GM10266 (cell line): Measurements from ENCODE around the gene AURKB.
A peak's percentile ranks its signal among the peaks of the same experiment; 100 is the strongest.

Source experiments
- DNase-seq: peaks from one replicate; pipeline ENCODE4 v3.0.0; 2012; ENCODE audit errors: extremely low spot score
- CTCF ChIP-seq: IDR thresholded peaks from 2 replicates; pipeline ENCODE4 v1.5.1; 2012; ENCODE audit warnings: mild to moderate bottlenecking, low read depth; ENCODE audit not compliant: control insufficient read depth, insufficient read depth; ENCODE audit errors: missing control alignments

Gene AURKB

DNA sequence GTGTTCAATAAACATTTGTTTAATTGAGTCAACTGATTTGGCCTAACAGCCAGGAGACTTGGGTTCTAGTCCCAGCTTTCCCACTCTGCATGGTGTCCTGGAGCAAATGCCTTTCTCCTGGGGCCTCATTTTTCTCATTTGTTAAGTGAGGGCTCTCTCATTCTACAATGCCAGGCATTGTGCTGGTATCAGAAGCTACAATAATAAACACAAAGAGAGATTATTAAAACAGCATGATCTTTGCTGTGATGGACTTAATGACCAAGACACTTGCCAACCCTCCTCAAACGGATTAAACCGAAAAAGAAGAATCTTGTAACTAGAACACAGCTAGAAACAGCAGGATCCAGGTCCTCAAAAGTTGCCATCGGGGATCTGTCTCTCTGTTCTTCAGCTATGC, 42.8 kb downstream of the AURKB start:
- DNase-seq = no peak
- TF ChIP-seq CTCF = no peak

DNA sequence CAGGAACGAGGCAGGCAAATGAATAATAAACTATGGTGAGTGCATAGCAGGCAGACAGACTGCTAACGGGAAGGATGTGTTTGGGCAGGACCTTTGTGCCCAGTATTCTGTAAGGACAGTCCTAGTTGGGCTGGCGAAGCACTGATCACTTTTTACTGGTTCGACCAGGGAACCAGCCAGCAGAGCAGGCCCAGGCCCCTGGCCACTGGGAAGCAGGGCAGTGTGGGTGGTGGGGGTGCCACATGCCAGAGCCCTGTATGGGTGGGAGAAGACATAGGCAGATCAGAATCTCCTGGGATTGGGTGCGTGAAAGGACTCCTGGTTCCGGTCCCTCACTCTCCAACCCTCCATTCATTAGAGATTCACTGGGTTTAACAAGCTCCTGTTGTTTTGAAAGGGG, 43.6 kb downstream of the AURKB start:
- no peak for TF ChIP-seq CTCF
- no peak for DNase-seq

DNA sequence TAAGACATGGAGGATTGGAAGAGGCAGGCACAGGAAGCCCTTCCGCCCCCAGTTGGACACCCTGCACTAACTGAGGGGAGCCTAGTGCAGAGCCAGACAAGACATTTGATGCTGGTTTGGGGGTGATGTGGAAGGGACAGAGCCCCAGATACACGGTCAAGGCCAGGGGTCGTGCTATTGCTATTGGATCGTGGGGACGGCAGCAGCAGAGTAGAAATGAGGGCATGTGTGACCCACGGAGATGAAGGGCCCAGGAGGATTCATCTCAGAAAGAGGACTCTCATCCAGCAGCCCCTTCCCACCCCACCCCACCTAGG, 45.6 kb downstream of the AURKB start:
- DNase-seq = no peak
- TF ChIP-seq CTCF = no peak

- peak; percentile 50 for DNase-seq
Measured at GRCh38 chr17:8163978-8164814, 46.2 kb downstream of the AURKB start.

DNA sequence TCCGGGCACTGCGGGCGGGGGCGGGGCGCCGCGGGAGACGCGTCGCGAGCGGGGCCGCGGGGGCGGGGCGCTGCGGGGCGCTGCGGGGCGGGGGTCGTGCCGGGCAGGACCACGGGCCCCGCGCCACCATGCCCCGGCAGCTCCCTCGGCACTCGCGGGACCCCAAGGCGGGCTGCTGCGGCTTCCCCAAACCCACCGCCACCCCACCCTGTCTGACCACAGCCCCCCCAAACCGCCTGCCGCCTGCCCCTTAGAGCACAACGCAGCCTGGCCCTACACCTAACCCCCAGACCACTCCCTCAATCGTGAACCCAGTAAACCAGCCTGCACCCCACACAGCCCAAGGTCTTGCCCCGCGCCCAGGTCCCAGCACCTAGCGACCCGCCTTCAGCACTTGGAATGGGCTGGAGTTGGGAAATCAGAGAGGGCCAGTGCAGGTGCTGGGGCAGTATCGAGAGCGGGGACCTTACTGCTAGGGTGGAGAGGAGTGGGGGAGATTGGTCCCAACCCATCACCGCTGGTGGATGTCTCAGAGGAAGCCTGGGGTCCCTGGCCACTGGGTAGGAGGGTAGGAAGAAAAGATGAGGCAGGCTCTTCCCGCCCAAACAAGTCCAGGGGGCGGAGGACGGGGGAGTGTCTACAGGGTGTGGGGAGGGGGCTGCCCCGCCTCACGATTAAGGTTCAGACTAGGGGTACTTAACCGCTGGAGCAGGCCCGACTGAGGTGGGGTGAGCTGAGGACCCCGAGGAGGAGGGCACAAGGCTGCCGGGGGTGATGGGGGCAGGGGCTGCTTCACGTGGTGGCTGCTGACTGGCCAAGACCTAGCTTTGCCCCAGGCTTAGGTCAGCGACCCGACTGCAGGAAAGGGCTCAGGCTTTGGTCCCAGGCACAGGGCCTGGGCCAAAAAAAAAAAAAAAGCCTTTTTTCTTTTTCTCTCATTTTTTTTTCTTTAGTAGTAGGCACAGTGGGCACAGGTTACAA, 47.1 kb downstream of the AURKB start:
- TF ChIP-seq CTCF = no peak
- DNase-seq = no peak

More at GRCh38 chr17:8163978-8164814, 46.2 kb downstream of the AURKB start:
- TF ChIP-seq CTCF = no peak

GRCh38 chr17:8162233-8162996, 48.0 kb downstream of the AURKB start, which contains the start of gene VAMP2:
TSS of gene VAMP2 (minus strand) at chr17:8162948. CDS start at chr17:8162879, 69 bp downstream.
- DNase-seq = peak; percentile 88
- no peak for TF ChIP-seq CTCF
